DOHH2 (cell line): ENCODE data around the gene U2AF2.

Source experiments
- H3F3A ChIP-seq: fragments of 200-600 bp; sonication (generic), shearing (Covaris generic); 2 replicates; pipeline ENCODE4 v1.6.0; 2016; ENCODE audit warnings: antibody characterized with exemption, mild to moderate bottlenecking; ENCODE audit not compliant: control insufficient read depth, insufficient read depth
- H3K27ac ChIP-seq: fragments of 200-600 bp; sonication (generic); 2 replicates; pipeline ENCODE4 v1.5.1; 2014; ENCODE audit warnings: low read depth, mild to moderate bottlenecking, low read length, moderate library complexity
- H3K27me3 ChIP-seq: fragments of 200-600 bp; sonication (generic); 2 replicates; pipeline ENCODE4 v1.6.1; 2014; ENCODE audit warnings: mild to moderate bottlenecking, low read length, mixed read lengths; ENCODE audit not compliant: control insufficient read depth
- H3K36me3 ChIP-seq: fragments of 200-600 bp; sonication (generic); 2 replicates; pipeline ENCODE4 v1.6.1; 2014; ENCODE audit warnings: mild to moderate bottlenecking, low read length, moderate library complexity, mixed read lengths; ENCODE audit not compliant: control insufficient read depth
- H3K4me1 ChIP-seq: fragments of 200-600 bp; sonication (generic); 2 replicates; pipeline ENCODE4 v1.6.1; 2014; ENCODE audit warnings: mild to moderate bottlenecking, low read length, mixed read lengths; ENCODE audit not compliant: control insufficient read depth
- H3K4me2 ChIP-seq: fragments of 200-600 bp; sonication (generic); 2 replicates; pipeline ENCODE4 v1.6.0; 2014; ENCODE audit warnings: mild to moderate bottlenecking, low read length, moderate library complexity
- H3K4me3 ChIP-seq: fragments of 200-600 bp; sonication (generic); 2 replicates; pipeline ENCODE4 v1.5.1; 2014; ENCODE audit warnings: mild to moderate bottlenecking, low read length, mixed read lengths
- H3K79me2 ChIP-seq: fragments of 200-600 bp; sonication (generic); 2 replicates; pipeline ENCODE4 v1.6.1; 2014; ENCODE audit warnings: mild to moderate bottlenecking, low read length, mixed read lengths; ENCODE audit not compliant: control insufficient read depth
- H3K9me2 ChIP-seq: fragments of 200-600 bp; sonication (generic); replicated peaks from 2 replicates; pipeline ENCODE4 v1.6.1; 2014; ENCODE audit warnings: mild to moderate bottlenecking, low read length, mixed read lengths; ENCODE audit not compliant: control insufficient read depth
- H3K9me3 ChIP-seq: fragments of 200-600 bp; sonication (generic); 2 replicates; pipeline ENCODE4 v1.6.1; 2014; ENCODE audit warnings: antibody characterized with exemption, low read length, mixed read lengths; ENCODE audit not compliant: control insufficient read depth, insufficient read depth
- H4K20me1 ChIP-seq: fragments of 200-600 bp; sonication (generic); 2 replicates; pipeline ENCODE4 v1.6.0; 2014; ENCODE audit warnings: low read depth, mild to moderate bottlenecking, antibody characterized with exemption, low read length, moderate library complexity; ENCODE audit not compliant: control insufficient read depth, insufficient read depth
- EZH2phosphoT487 ChIP-seq: fragments of 200-600 bp; sonication (generic); IDR thresholded peaks from 2 replicates; pipeline ENCODE4 v1.6.1; 2017; ENCODE audit warnings: borderline replicate concordance, mild to moderate bottlenecking, antibody characterized with exemption, low read length, moderate library complexity, mixed read lengths
- TF ChIP-seq, protein P1 (sequence below): fragments of 200-600 bp; sonication (generic); IDR thresholded peaks from one replicate; pipeline ENCODE4 v1.5.1; 2014; ENCODE audit warnings: antibody characterized with exemption, mild to moderate bottlenecking, low read depth, low read length; ENCODE audit not compliant: poor library complexity, severe bottlenecking

Gene U2AF2

DNA sequence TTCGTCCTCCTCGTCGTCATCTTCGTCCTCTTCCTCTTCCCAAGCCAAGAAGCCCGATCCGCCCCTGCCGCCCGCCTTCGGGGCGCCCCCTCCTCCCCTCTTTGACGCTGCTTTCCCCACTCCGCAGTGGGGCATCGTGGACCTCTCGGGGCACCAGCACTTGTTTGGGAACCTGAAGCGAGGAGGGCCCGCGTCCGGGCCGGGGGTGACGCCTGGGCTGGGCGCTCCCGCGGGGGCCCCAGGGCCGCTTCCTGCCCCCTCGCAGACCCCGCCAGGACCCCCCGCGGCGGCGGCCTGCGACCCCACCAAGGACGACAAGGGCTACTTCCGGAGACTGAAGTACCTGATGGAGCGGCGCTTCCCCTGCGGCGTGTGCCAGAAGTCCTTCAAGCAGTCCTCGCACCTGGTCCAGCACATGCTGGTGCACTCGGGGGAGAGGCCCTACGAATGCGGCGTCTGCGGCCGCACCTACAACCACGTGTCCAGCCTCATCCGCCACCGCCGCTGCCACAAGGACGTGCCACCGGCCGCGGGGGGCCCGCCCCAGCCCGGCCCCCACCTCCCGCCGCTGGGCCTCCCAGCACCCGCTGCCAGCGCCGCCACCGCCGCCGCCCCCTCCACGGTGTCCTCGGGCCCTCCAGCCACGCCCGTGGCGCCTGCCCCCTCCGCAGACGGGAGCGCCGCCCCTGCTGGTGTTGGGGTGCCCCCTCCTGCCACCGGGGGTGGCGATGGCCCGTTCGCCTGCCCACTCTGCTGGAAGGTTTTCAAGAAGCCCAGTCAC is 40.7 kb upstream of the U2AF2 start:
- Histone ChIP-seq H3K9me3 (no peaks in the 10 kb centered on the region), H3K4me1 (peaks cover 7% of the 10 kb centered on the region), H4K20me1 (peaks cover 4% of the 10 kb centered on the region; the same call in 1 of the 2 replicates), H3K27me3 (no peaks in the 10 kb centered on the region), H3K79me2 (peaks cover 40% of the 10 kb centered on the region), H3K27ac (no peak overlapping the region), H3K9me2 (no peaks in the 10 kb centered on the region), H3K4me3 (no peak overlapping the region), H3K4me2 (no peak overlapping the region), H3F3A (0 out of 2 replicates have a peak, but pooled peaks cover under 1% of the 10 kb centered on the region), H3K36me3 (peaks cover 37% of the 10 kb centered on the region)
- TF ChIP-seq, protein P1, sequence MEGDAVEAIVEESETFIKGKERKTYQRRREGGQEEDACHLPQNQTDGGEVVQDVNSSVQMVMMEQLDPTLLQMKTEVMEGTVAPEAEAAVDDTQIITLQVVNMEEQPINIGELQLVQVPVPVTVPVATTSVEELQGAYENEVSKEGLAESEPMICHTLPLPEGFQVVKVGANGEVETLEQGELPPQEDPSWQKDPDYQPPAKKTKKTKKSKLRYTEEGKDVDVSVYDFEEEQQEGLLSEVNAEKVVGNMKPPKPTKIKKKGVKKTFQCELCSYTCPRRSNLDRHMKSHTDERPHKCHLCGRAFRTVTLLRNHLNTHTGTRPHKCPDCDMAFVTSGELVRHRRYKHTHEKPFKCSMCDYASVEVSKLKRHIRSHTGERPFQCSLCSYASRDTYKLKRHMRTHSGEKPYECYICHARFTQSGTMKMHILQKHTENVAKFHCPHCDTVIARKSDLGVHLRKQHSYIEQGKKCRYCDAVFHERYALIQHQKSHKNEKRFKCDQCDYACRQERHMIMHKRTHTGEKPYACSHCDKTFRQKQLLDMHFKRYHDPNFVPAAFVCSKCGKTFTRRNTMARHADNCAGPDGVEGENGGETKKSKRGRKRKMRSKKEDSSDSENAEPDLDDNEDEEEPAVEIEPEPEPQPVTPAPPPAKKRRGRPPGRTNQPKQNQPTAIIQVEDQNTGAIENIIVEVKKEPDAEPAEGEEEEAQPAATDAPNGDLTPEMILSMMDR: no peak
- no peak for TF ChIP-seq EZH2phosphoT487

DNA sequence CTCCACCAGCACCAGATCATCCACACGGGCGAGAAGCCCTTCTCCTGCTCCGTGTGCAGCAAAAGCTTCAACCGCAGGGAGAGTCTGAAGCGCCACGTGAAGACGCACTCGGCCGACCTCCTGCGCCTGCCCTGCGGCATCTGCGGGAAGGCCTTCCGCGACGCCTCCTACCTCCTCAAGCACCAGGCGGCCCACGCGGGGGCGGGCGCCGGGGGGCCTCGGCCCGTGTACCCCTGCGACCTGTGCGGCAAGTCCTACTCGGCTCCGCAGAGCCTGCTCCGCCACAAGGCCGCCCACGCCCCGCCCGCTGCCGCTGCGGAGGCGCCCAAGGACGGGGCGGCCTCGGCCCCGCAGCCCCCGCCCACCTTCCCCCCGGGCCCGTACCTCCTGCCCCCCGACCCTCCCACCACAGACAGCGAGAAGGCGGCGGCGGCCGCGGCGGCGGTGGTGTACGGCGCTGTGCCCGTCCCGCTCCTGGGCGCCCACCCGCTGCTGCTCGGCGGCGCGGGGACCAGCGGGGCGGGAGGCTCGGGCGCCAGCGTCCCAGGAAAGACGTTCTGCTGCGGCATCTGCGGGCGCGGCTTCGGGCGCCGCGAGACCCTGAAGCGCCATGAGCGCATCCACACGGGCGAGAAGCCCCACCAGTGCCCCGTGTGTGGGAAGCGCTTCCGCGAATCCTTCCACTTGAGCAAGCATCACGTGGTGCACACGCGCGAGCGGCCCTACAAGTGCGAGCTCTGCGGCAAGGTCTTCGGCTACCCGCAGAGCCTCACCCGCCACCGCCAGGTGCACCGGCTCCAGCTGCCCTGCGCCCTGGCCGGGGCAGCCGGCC is 39.9 kb upstream of the U2AF2 start:
- TF ChIP-seq, protein P1: no peak
- TF ChIP-seq EZH2phosphoT487: no peak
- H3K4me3 ChIP-seq: no peak overlapping the region
- H3F3A ChIP-seq: 0 out of 2 replicates have a peak, but pooled peaks cover 2% of the 10 kb centered on the region
- H3K4me1 ChIP-seq: peaks cover 7% of the 10 kb centered on the region
- H3K4me2 ChIP-seq: no peak overlapping the region
- peaks cover 29% of the 10 kb centered on the region for H3K36me3 ChIP-seq
- no peaks in the 10 kb centered on the region for H3K9me2 ChIP-seq
- peaks cover 32% of the 10 kb centered on the region for H3K79me2 ChIP-seq
- H3K9me3 ChIP-seq: no peaks in the 10 kb centered on the region
- H3K27me3 ChIP-seq: no peaks in the 10 kb centered on the region
- H4K20me1 ChIP-seq: no peaks in the 10 kb centered on the region
- H3K27ac ChIP-seq: no peak overlapping the region

GRCh38 chr19:55615543-55616394 is 39.1 kb upstream of the U2AF2 start:
- no peak overlapping the region for H3K27ac ChIP-seq
- H3K79me2 ChIP-seq: peaks cover 25% of the 10 kb centered on the region
- H3F3A ChIP-seq: 0 out of 2 replicates have a peak, but pooled peaks cover 2% of the 10 kb centered on the region
- H3K9me2 ChIP-seq: no peaks in the 10 kb centered on the region
- H3K9me3 ChIP-seq: no peaks in the 10 kb centered on the region
- no peaks in the 10 kb centered on the region for H4K20me1 ChIP-seq
- H3K4me2 ChIP-seq: no peak overlapping the region
- H3K36me3 ChIP-seq: peaks cover 23% of the 10 kb centered on the region
- no peak for TF ChIP-seq EZH2phosphoT487
- TF ChIP-seq, protein P1: no peak
- no peaks in the 10 kb centered on the region for H3K27me3 ChIP-seq
- peaks cover 7% of the 10 kb centered on the region for H3K4me1 ChIP-seq
- H3K4me3 ChIP-seq: no peak overlapping the region
